HEK293 (cell line): ENCODE results near the gene CCDC180.

Source experiments
- ZNF292 ChIP-seq: fragments of 450-650 bp; formaldehyde crosslinking; IDR thresholded peaks from 2 replicates; pipeline ENCODE4 v1.5.1; 2016; ENCODE audit warnings: low read depth, missing biosample characterization, missing genetic modification characterization, borderline replicate concordance
- ZNF324 ChIP-seq: fragments of 450-650 bp; formaldehyde crosslinking; IDR thresholded peaks from 2 replicates; pipeline ENCODE4 v1.5.1; 2016; ENCODE audit warnings: missing biosample characterization, missing genetic modification characterization
- ZNF549 ChIP-seq: fragments of 450-650 bp; IDR thresholded peaks from 2 replicates; pipeline ENCODE4 v1.5.1; 2018; ENCODE audit warnings: missing biosample characterization, missing genetic modification characterization, mild to moderate bottlenecking, inconsistent platforms, moderate library complexity
- ZNF707 ChIP-seq: fragments of 450-650 bp; formaldehyde crosslinking; IDR thresholded peaks from 2 replicates; pipeline ENCODE4 v1.5.1; 2016; ENCODE audit warnings: missing biosample characterization, missing genetic modification characterization
- TF ChIP-seq, protein P1 (sequence below): fragments of 450-650 bp; IDR thresholded peaks from 2 replicates; pipeline ENCODE4 v1.5.1; 2018; ENCODE audit warnings: missing biosample characterization, missing genetic modification characterization
- TF ChIP-seq, protein P2 (sequence below): fragments of 450-650 bp; formaldehyde crosslinking; IDR thresholded peaks from 2 replicates; pipeline ENCODE4 v1.5.1; 2016; ENCODE audit warnings: missing biosample characterization, missing genetic modification characterization

DNA sequence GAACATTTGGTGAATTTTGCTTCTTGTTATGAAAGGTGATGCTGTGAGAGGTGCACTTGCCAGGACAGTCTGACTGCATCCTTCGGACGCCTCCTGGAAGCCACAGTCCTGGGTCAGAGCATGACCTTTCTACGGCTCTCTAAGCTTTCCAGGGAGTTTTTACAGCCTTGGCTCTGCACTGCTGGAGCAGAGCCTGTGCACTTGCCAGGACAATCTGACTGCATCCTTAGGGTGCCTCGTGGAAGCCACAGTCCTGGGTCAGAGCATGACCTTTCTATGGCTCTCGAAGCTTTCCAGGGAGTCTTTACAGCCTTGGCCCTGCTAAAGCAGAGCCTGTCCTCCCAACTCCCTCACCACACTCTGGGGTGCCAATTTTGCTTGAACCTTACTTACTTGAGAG, 49.6 kb downstream of the CCDC180 start:
- TF ChIP-seq ZNF324 (no peak), ZNF707 (tag by site-specific recombination) (no peak), ZNF292 (tag by site-specific recombination) (no peak), ZNF549 (tag by site-specific recombination) (no peak)
- TF ChIP-seq, protein P1, sequence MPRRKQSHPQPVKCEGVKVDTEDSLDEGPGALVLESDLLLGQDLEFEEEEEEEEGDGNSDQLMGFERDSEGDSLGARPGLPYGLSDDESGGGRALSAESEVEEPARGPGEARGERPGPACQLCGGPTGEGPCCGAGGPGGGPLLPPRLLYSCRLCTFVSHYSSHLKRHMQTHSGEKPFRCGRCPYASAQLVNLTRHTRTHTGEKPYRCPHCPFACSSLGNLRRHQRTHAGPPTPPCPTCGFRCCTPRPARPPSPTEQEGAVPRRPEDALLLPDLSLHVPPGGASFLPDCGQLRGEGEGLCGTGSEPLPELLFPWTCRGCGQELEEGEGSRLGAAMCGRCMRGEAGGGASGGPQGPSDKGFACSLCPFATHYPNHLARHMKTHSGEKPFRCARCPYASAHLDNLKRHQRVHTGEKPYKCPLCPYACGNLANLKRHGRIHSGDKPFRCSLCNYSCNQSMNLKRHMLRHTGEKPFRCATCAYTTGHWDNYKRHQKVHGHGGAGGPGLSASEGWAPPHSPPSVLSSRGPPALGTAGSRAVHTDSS: no peak
- TF ChIP-seq, protein P2, sequence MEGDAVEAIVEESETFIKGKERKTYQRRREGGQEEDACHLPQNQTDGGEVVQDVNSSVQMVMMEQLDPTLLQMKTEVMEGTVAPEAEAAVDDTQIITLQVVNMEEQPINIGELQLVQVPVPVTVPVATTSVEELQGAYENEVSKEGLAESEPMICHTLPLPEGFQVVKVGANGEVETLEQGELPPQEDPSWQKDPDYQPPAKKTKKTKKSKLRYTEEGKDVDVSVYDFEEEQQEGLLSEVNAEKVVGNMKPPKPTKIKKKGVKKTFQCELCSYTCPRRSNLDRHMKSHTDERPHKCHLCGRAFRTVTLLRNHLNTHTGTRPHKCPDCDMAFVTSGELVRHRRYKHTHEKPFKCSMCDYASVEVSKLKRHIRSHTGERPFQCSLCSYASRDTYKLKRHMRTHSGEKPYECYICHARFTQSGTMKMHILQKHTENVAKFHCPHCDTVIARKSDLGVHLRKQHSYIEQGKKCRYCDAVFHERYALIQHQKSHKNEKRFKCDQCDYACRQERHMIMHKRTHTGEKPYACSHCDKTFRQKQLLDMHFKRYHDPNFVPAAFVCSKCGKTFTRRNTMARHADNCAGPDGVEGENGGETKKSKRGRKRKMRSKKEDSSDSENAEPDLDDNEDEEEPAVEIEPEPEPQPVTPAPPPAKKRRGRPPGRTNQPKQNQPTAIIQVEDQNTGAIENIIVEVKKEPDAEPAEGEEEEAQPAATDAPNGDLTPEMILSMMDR (tag by site-specific recombination): no peak
